Measurements from ENCODE around the gene ZNF22.

The ZNF22 gene

DNA sequence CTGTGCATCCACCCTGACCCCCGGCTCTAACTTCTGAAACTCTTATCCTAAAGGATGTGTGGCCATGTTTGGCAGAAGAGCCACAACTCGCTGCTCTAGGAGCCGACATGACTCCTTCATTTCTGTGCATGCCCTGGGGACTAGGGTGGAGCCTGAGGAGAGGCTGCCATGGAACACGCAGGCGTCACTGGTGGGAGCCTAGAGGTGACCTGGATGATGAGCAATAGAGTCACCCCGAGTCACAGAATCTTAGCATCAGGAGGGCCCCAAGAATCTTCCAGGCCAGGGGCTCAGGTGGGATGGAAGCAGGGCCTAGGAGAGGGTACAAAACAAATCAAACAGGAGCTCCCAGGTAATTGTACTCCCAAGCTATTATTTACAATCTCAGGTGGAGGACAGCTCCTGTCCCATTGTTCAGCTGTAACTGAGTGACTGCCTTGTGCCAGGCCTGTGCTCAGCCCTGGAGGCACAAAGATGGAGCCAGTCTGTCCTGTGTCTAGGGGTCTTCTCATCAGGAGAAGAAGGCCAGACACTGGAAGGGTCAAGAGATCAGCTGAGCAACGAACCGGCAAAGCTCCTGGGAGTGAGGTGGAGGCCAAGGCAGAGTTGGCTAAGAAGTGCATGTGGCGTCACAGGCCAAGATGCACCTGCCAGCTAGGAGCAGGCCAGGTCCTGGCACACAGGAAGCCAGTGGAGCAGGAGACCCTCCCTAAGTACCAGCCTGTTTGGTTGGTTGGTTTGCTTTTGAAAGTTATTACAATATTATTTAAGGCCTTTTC, 5.8 kb upstream of the ZNF22 start:
- DNase-seq (ENCODE audit: low spot score): no peak
- in situ Hi-C loops (cut with MboI; ENCODE audit: low pct_unique_long_range_greater_than_20kb, low sequenced_read_pairs, unreplicated experiment): no loop called here
- TF ChIP-seq CTCF (IDR thresholded peaks at IDR 0.05; ENCODE audit: extremely low read depth, insufficient read depth, missing control alignments): no peak

- DNase-seq (ENCODE audit: low spot score): no peak
- no peak for TF ChIP-seq CTCF (IDR thresholded peaks at IDR 0.05; ENCODE audit: extremely low read depth, insufficient read depth, missing control alignments)
- in situ Hi-C loops (cut with MboI; ENCODE audit: low pct_unique_long_range_greater_than_20kb, low sequenced_read_pairs, unreplicated experiment): no loop called here
Observed at GRCh38 chr10:44995581-44995913, 5.2 kb upstream of the ZNF22 start.

- no peak for DNase-seq (ENCODE audit: low spot score)
- no peak for TF ChIP-seq CTCF (IDR thresholded peaks at IDR 0.05; ENCODE audit: extremely low read depth, insufficient read depth, missing control alignments)
- in situ Hi-C loops (cut with MboI; ENCODE audit: low pct_unique_long_range_greater_than_20kb, low sequenced_read_pairs, unreplicated experiment): no loop called here
Observed at GRCh38 chr10:44995914-44996669, 4.6 kb upstream of the ZNF22 start.

- no peak for DNase-seq (ENCODE audit: low spot score)
- in situ Hi-C loops (cut with MboI; ENCODE audit: low pct_unique_long_range_greater_than_20kb, low sequenced_read_pairs, unreplicated experiment): no loop called here
- TF ChIP-seq CTCF (IDR thresholded peaks at IDR 0.05; ENCODE audit: extremely low read depth, insufficient read depth, missing control alignments): no peak
Observed at GRCh38 chr10:44997105-44997748, 3.5 kb upstream of the ZNF22 start.

GRCh38 chr10:44998146-44998631, 2.5 kb upstream of the ZNF22 start:
- in situ Hi-C loops (cut with MboI; ENCODE audit: low pct_unique_long_range_greater_than_20kb, low sequenced_read_pairs, unreplicated experiment): no loop called here
- no peak for DNase-seq (ENCODE audit: low spot score)
- TF ChIP-seq CTCF (IDR thresholded peaks at IDR 0.05; ENCODE audit: extremely low read depth, insufficient read depth, missing control alignments): no peak

DNA sequence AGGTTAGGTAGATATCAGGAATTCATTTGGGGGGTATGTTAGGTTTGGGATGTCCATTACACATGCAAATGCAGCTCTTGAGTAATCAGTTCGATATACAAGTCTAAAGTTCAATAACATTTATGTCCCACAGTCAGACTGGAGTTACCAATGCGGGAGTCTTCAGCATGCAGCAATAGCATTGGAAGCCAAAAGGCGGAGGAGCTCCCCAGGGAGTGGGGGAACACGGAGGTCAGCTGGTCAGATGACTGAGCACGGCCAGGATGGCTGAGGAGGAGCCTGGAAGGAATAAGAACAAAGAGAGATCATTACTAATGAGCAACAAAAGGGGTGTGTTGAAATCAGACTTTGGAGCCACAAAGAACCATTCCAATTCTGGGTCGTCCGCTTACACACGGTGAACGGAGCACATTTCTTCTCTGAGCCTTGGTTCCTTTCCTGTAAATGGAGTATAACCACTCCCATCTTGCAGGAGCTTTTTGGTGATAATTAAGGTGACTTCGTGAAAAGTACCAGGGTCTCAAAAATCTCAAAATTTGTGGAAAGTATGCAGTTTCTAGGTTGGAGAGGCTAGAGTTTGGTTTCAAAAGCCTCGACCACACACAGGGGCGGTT, 478 bp upstream of the ZNF22 start:
- no peak for TF ChIP-seq CTCF (IDR thresholded peaks at IDR 0.05; ENCODE audit: extremely low read depth, insufficient read depth, missing control alignments)
- no peak for DNase-seq (ENCODE audit: low spot score)
- in situ Hi-C loops (cut with MboI; ENCODE audit: low pct_unique_long_range_greater_than_20kb, low sequenced_read_pairs, unreplicated experiment): no loop called here
